Osteocyte (in vitro differentiated cells): ENCODE results near the gene IFT27. TPM values are rescaled to one million over a fixed set of nuclear protein-coding genes. Genes with fewer than 3 reads are reported as not detected.

Experiments used
- DNase-seq: peaks from one replicate; pipeline ENCODE4 v3.0.0; 2021; ENCODE audit warnings: mixed read lengths; ENCODE audit not compliant: unreplicated experiment; ENCODE audit errors: extremely low spot score
- H3K27ac Mint-ChIP-seq: one replicate; pipeline ENCODE4 v1.8.0; 2021; ENCODE audit warnings: mild to moderate bottlenecking, mixed read lengths; ENCODE audit not compliant: unreplicated experiment
- H3K27me3 Mint-ChIP-seq: one replicate; pipeline ENCODE4 v1.8.0; 2021; ENCODE audit warnings: mixed read lengths; ENCODE audit not compliant: unreplicated experiment
- H3K36me3 Mint-ChIP-seq: one replicate; pipeline ENCODE4 v1.8.0; 2021; ENCODE audit warnings: mixed read lengths; ENCODE audit not compliant: unreplicated experiment
- H3K4me1 Mint-ChIP-seq: one replicate; pipeline ENCODE4 v1.8.0; 2021; ENCODE audit warnings: mixed read lengths; ENCODE audit not compliant: unreplicated experiment
- H3K4me3 Mint-ChIP-seq: one replicate; pipeline ENCODE4 v1.8.0; 2021; ENCODE audit warnings: mild to moderate bottlenecking, moderate library complexity, mixed read lengths; ENCODE audit not compliant: unreplicated experiment
- H3K9me3 Mint-ChIP-seq: one replicate; pipeline ENCODE4 v1.8.0; 2021; ENCODE audit warnings: mixed read lengths; ENCODE audit not compliant: unreplicated experiment
- long read RNA-seq: library from polyadenylated mRNA; unstranded; transcript quantifications from one replicate; pipeline ENCODE4 v2.0.0, GENCODE V29; 2021
- total RNA-seq: library from RNA; stranded (reverse); gene quantifications from 2 replicates; pipeline ENCODE4 v1.2.1, GENCODE V29; 2021
- TF ChIP-seq, protein P1 (sequence below): fragments of 200-600 bp; sonication (generic); IDR thresholded peaks from 2 replicates; pipeline ENCODE4 v1.5.0; 2021; ENCODE audit warnings: antibody characterized with exemption, mild to moderate bottlenecking, moderate library complexity

Gene IFT27, protein sequence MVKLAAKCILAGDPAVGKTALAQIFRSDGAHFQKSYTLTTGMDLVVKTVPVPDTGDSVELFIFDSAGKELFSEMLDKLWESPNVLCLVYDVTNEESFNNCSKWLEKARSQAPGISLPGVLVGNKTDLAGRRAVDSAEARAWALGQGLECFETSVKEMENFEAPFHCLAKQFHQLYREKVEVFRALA
- total RNA-seq: 30.5 and 36.9 TPM in 2 replicates
- long read RNA-seq, partial matches to known transcripts: 0 of 2 reads
- long read RNA-seq, other reads (novel, unspliced or antisense): 2 of 2 reads

DNA sequence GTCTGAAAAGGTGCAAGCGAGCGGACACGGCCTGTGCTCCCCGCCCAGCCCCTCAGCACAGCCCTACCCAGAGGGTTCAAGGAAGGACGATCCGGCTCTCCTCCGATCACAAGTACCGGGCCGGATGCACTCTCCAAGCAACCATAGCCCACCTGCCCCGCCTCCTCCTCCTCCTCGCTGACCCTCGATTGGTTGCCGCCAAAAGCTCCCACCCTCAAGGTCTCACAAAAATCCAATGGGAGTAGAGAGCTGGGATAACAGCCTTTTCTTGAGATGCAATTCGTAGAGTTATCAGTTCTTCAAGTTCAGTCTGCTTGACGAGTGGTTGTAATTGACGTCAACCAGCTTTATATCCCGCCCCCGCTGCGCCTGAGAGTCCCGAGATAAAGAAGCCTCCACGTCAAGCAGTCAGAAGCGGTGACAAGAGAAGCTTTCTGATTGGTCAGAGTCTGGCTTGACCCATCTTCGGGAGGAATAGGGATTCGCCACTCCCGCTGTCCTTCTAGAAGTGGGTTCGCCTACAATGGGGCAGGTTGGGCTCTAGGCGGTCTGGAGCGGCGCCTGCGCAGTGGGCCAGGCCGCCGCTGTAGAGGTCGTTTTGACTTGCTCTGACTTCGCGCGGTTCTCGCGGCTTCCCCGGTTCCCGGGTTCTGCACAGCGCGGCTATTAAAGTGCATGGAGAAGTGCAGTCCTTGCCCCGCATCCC lies at the start of gene IFT27:
IFT27 (minus strand) TSS at position 156 of the 706 bp plus-strand sequence. CDS start 412 bp downstream, outside the sequence.
- DNase-seq: peak; percentile 99
- Mint-ChIP-seq H3K4me3 (peak within 1 kb of the TSS; percentile 76), H3K4me1 (peaks cover 16% of the 10 kb centered on the region), H3K27me3 (peaks cover 3% of the 10 kb centered on the region), H3K36me3 (peaks cover 4% of the 10 kb centered on the region), H3K27ac (peak within 1 kb of the TSS; percentile 79), H3K9me3 (no peaks in the 10 kb centered on the region)
- TF ChIP-seq, protein P1, sequence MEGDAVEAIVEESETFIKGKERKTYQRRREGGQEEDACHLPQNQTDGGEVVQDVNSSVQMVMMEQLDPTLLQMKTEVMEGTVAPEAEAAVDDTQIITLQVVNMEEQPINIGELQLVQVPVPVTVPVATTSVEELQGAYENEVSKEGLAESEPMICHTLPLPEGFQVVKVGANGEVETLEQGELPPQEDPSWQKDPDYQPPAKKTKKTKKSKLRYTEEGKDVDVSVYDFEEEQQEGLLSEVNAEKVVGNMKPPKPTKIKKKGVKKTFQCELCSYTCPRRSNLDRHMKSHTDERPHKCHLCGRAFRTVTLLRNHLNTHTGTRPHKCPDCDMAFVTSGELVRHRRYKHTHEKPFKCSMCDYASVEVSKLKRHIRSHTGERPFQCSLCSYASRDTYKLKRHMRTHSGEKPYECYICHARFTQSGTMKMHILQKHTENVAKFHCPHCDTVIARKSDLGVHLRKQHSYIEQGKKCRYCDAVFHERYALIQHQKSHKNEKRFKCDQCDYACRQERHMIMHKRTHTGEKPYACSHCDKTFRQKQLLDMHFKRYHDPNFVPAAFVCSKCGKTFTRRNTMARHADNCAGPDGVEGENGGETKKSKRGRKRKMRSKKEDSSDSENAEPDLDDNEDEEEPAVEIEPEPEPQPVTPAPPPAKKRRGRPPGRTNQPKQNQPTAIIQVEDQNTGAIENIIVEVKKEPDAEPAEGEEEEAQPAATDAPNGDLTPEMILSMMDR: no peak

DNA sequence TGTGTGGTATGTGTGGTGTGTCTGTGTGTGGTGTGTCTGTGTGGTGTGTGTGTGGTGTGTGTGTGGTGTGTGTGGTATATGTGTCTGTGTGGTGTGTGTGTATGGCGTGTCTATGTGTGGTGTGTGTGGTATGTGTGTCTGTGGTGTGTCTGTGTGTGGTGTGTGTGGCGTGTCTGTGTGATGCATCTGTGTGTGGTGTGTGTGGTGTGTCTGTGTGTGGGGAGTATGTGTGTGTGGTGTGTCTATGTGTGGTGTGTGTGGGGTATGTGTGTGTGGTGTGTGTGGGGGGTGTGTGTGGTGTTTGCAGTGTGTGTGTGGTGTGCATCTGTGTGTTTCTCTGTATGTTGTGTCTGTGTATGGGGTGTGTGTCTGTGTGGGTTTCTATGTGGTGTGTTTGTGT lies 48.7 kb upstream of the IFT27 start:
- Mint-ChIP-seq H3K27ac (no peak overlapping the region), H3K36me3 (no peaks in the 10 kb centered on the region), H3K9me3 (no peaks in the 10 kb centered on the region), H3K4me3 (no peak overlapping the region), H3K27me3 (peaks cover 41% of the 10 kb centered on the region), H3K4me1 (peaks cover 9% of the 10 kb centered on the region)
- no peak for DNase-seq
- TF ChIP-seq, protein P1: no peak

DNA sequence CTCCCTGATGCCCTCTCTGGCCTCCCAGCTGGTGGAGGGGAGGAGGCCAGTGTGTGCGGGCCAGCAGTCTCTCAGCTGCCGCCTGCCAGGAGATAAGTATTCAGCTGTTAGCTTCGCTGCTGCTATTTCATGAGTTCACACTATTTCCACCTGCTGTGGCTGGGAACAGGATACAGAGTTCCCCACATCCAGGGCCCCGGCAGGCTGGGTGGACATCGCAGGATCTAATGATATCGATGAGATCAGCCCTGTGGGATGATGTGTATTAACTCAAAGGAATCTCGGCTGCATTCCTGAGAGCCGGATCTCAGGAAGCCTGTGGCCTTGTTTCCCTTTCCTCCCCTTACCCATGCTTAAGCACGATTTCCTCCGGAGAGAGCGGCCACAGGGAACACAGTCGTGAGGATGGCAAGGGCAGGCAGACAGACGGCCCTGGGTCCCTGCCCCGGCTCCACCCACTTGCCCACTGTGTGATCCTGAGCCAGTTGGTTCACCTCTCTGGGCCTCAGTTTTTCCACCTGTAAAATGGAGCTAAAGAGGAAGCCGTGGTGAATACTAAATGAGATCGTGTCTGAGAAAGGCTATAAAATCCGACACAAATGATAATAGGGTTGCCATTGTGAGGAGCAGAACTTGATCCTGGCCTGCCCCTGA lies 47.4 kb upstream of the IFT27 start:
- H3K36me3 Mint-ChIP-seq: no peaks in the 10 kb centered on the region
- no peak overlapping the region for H3K4me3 Mint-ChIP-seq
- TF ChIP-seq, protein P1: no peak
- H3K9me3 Mint-ChIP-seq: no peaks in the 10 kb centered on the region
- H3K27ac Mint-ChIP-seq: no peak overlapping the region
- H3K27me3 Mint-ChIP-seq: peaks cover 40% of the 10 kb centered on the region
- no peak for DNase-seq
- peaks cover 18% of the 10 kb centered on the region for H3K4me1 Mint-ChIP-seq

DNA sequence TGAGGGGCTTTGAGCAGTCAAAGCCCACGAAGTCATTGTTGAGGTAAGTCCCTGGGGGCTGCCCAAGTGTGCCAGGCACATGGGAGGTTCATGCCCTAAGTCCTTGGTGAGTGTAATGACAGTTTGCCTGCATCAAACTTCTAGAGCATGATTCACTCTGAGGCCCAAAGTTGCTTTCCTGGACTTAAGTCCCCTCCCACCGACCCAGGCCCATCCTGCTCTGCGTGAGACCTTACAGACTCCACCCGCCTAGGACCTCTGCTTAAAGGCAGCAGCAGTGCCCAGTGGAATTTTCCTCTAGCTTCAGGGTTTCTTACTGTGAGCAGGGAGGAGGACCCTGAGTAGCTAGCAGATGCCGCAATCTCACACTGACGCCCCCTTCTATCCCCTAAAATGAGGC lies 46.7 kb upstream of the IFT27 start:
- no peak for DNase-seq
- Mint-ChIP-seq H3K36me3 (no peaks in the 10 kb centered on the region), H3K27ac (no peak overlapping the region), H3K9me3 (no peaks in the 10 kb centered on the region), H3K27me3 (peaks cover 42% of the 10 kb centered on the region), H3K4me1 (peaks cover 23% of the 10 kb centered on the region), H3K4me3 (no peak overlapping the region)
- TF ChIP-seq, protein P1: no peak

DNA sequence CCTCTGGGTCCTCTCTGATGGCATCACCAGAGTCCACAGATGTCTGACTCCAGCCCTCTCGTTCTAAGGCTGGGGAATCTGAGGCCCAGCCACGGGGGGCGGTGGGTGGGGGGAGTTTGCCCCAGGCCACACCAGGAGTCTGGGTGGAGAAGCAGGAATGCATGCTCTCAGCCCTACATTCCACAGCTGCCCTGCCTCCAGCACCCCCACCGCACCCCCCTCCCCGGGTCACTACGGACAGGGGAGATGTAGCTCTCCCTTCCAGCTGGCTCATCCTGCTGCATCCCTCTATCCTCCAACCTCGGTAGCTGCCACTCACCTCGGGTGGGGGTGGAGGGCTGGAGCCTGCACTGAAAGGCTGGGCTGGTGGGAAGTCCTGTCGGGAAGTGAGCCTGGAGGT lies 43.2 kb upstream of the IFT27 start:
- Mint-ChIP-seq H3K4me3 (no peak overlapping the region), H3K9me3 (no peaks in the 10 kb centered on the region), H3K27me3 (peaks cover 60% of the 10 kb centered on the region), H3K4me1 (peaks cover 28% of the 10 kb centered on the region), H3K36me3 (no peaks in the 10 kb centered on the region), H3K27ac (no peak overlapping the region)
- TF ChIP-seq, protein P1: no peak
- DNase-seq: no peak
